Measurements from ENCODE around the gene DNAL1.

- no peak for TF ChIP-seq POLR2A (IDR thresholded peaks at IDR 0.05; ENCODE audit: low read length)
- no peak for TF ChIP-seq GATA1 (IDR thresholded peaks at IDR 0.05; ENCODE audit: low read depth, low read length)
These were observed 25.3 kb upstream of the DNAL1 start for GRCh38 chr14:73619524-73619923.
